Myocyte (in vitro differentiated cells): ENCODE data around the gene VAPB. TPM values are rescaled to one million over a fixed set of nuclear protein-coding genes. Genes with fewer than 3 reads are reported as not detected.
A peak's percentile ranks its signal among the peaks of the same experiment; 100 is the strongest.
"Not testable (repeated sequence)": the region's sequence is repeated elsewhere in the genome, so short reads cannot be mapped to it uniquely, and the experiment has no call there.

ENCODE experiments used
- DNase-seq: peaks from one replicate; pipeline ENCODE4 v3.0.0-alpha.2; 2012; ENCODE audit warnings: low read depth
- total RNA-seq: library from RNA; depleted of rRNA; stranded (reverse); fragments of >200 nt; gene quantifications from 2 replicates; pipeline ENCODE4 v1.2.3, GENCODE V29; 2014

Gene VAPB
- total RNA-seq, 1 donor from 2014 or later: 18.9 TPM

DNA sequence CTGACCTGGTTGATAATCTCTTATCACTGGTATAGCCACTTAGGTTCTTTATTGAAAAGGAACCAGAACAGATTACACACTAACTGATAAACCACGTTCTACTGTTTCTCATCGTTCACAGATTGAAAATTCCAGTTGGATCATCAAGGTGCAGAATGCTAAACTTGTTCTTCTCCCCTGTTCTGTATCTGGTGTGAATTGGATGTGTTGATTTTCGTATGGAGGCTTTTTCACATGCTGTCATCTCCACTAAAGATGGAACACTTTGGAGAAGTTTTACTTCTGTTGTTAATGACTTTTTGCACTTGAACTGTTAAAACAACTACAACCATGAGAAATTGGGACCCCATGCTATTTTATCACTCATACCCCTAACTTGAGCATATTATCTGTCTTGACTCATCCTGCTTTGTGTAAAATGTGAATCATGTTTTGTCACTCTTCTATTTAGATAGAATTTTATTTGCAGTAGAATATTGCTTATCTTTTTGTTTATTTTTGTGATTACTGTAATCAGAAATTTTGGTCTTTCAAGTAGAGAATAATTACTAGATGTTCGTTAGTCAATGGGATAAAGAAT, 17.5 kb downstream of the VAPB start:
- no peak for DNase-seq

DNA sequence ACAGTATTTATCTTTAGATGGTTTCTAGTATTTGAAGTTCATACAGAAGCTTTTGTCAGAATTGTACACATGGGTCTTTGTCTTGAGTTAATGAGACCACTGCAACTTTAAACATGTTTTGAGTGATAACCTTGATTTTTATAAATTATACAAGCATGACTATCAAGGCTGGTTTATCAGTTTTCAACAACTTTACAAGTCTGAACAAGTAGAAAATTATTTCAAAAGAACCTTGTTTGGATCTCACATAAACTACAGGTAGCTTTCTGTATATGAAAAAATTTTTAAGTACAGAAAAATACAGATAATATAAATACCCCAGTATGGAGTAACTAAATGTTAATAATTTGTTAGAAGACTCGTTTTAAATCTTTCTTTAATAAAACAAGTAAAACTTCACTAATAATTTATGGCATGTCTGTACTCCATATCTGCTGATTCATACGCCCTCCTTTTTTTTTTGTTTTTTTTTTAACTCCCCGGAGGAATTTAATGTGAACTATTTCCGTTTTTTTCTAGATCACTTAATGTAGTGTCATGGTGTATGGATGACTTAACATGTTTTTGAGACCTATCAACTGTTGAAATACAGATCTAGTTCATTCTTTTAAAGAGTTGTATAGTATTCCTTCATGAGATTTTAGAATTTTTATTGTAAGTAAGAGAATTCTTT, 18.3 kb downstream of the VAPB start:
- DNase-seq: no peak

DNA sequence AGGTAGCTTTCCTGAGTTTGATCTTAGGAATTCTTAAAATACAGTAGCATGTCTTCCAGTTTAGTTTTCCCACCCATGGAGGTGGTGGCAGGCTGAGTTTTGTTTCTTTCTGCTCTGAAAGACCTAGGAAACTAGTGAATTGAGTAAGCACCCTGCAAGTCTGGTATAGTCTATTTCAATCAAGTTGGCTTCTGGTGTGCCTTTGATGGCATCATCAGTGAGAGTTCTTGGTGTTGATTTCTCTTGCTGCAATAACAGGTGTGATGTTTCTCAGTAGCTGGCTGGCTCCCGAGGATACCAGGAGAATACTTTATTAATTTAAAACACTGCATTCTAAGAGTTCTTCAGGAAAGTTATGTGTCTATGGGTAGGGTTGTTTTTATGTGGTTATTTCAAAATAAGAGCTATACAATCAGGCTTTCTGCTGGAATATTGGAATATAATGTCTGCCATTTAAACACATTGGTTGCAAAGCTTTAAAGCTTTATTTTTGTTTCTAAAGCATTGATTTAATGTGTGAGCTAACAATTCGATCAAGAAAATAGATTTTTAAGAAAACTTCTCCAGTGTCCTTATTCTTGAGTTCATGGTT, 19.0 kb downstream of the VAPB start:
- DNase-seq: peak; percentile 58

DNA sequence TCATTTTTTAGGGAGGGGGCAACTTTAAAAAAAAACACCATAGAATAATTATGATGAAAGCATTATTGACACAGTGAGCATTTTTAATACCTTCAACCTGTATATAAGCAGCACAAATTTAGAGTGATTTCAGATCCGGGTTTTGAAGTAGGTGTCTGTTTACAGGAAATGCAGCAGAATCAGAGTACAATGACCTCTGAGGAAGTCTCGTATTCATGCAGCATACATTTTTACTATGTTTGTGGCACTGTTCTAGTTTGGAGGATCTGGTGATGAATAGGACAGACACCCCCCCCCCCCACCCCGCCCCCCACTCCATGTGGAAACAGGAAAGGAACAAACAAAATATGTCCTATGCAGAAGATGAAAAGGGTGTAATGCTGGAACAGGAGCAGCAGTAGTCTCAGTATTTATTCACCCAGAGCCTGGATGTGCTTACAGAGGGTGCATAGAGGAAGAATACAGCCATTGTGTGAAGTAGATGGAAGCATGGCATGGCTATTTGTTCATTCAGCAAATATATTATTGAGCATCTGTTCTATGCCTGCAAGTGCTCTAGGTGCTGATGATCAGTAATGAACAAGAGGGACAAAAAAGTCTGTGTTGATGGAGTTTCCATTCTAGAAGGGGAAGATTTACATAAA, 19.7 kb downstream of the VAPB start:
- no peak for DNase-seq

DNA sequence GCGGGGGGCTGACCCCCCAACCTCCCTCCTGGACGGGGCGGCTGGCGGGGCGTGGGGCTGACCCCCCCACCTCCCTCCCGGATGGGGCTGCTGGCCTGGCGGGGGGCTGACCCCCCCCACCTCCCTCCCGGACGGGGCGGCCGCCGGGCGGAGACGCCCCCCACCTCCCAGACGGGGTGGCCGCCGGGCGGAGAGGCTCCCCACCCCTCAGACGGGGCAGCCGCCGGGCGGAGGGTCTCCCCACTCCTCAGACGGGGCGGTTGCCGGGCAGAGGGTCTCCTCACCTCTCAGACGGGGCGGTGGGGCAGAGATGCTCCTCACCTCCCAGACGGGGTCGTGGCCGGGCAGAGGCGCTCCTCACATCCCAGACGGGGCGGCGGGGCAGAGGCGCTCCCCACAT, 25.2 kb downstream of the VAPB start:
- DNase-seq: not testable (repeated sequence)

DNA sequence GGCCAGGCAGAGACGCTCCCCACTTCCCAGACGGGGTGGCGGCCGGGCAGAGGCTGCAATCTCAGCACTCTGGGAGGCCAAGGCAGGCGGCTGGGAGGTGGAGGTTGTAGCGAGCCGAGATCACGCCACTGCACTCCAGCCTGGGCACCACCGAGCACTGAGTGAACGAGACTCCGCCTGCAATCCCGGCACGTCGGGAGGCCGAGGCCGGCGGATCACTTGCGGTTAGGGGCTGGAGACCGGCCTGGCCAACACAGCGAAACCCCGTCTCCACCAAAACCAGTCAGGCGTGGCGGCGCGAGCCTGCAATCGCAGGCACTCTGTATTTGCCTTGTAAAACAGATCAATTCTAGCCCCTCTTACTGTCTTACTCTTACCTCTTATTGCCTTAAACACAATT, 25.8 kb downstream of the VAPB start:
- DNase-seq: not testable (repeated sequence)

DNA sequence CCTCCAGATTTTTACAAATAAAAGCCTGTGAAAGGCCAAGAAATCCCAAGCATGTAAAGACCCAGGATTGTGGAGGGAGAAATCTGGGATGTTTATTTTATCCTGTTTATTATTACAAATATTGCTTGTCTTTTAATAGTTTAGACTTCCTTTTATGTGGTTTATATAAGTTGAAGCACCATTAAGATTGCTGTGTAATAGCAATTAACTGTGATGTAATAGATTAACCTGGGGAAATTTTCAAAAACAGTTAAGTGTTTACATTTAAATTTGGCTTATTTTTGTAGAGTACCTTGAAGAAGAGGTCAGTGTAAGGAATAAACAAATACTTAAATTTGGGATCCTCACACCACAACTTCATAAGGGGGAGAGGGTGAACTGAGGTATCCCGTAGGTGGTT, 27.0 kb downstream of the VAPB start:
- DNase-seq: no peak

DNA sequence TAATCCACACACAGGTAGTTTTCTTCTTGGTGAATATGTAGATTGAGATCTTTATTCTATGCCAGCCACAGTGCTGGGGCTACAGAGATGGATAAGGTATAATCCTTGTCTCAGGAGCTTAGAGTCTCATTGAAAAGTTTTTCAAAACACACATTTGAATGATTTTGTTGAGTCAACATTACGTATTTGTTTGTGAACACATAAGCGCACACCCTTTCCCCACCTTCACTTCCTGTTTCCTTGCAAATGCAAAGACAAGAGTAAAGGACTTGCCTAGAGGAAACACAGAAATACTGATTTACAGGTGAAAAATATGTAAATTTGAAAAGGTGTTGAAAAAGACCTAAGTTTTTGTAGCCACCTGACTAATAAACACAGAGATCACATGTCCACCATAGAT, 27.8 kb downstream of the VAPB start:
- no peak for DNase-seq

DNA sequence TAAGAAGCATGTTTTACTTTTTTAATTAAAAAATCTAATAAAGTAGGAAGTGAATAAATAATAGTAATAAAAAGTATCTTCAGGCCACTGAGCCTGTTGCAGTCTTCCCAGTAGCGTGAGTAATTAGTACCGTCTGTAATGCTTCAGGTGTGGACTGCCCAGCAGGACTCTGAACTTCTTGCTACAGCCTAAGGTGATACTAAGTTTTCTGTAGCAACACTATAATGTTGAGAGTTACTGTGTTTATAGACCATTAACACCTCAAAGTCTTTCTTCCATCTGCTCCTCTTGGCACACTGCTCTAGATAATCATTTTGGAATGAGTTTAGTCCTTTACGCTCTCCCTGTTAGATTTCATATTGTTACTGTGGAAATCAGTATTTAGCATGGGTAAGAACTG, 28.4 kb downstream of the VAPB start:
- DNase-seq: no peak

DNA sequence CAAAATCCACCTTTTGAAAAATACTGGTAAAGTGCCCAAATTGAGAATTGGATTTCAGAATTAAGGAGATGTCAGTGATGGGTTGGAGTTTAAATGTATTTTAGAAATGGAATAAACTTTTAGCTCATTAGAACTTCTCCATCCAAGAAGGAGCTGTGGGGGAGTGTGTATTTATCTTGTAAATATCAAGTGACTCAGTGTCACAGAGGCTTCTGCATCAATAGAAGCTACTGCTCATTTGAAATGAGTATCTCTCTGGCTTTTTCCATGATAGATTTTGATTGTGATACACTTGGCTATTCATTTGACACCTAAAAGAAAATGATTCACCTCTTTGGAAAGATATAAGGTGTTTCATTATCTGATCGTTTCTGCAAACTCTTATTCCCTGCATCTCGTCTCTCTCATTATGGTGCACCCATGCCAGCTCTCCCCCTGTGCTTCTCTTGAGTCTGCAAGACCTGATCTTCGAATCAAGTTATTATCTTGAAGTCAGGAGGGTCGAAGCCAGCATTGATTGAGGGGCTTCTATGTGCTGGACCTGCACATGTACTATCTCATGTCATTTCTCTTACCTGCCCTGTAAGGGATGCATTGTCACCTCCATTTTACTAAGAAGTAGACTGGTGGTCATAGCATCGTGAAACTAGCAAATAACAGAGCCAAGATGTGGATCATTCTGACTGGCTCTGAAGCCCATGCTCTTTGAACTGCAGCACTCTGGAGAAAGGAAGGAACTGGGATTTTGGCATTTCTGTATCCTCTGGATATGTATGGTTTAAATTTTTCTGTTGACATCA, 30.1 kb downstream of the VAPB start:
- DNase-seq: no peak

DNA sequence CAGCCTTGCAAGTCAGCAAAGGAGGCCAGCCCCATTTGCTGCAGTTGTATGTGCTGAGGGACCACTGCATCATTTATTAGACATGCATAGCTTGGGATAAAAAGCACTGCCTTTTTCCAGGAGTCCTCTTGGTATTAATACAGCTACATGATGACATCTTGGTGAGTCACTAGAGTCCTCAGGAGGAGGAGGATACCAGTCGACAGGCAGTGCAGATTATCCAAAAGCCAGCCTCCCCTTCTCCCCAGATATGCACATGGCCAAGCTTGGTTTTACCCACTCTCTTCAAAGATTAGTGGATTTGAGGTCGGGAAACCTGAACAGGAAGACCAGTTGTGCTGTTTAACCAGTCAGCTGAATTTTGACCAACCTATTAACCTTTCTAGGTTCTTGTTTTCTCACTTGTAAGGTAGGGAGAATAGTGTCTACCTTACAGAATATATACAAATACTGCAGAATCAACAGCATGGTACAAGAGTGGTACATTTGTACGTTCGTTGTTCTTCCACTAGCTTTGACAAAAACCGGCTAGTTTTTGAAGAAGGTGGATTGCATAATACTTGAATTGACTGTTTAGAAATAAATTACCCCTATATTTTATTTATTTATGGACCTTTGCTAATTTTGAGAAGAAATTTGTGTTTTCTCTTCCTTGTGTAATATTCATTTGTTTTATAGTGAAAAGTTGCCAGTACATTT, 31.9 kb downstream of the VAPB start:
- DNase-seq: peak; percentile 27

DNA sequence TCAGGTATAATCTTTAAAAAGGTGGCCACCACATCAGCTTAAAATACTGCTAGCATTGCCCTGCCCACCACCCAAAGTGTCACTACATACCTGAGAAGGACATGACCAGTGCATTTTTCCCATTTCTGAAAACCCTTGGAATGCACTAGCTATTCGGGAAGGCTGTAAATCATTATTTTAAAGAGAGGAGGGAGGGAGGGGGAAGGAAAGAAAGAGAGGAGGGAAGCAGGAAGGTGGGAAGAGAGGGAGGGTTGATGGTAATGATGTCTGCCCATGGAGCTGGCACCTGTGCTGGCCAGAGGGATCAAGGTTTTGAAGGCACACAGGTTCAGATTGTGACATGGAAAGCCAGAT, 32.4 kb downstream of the VAPB start:
- DNase-seq: no peak

DNA sequence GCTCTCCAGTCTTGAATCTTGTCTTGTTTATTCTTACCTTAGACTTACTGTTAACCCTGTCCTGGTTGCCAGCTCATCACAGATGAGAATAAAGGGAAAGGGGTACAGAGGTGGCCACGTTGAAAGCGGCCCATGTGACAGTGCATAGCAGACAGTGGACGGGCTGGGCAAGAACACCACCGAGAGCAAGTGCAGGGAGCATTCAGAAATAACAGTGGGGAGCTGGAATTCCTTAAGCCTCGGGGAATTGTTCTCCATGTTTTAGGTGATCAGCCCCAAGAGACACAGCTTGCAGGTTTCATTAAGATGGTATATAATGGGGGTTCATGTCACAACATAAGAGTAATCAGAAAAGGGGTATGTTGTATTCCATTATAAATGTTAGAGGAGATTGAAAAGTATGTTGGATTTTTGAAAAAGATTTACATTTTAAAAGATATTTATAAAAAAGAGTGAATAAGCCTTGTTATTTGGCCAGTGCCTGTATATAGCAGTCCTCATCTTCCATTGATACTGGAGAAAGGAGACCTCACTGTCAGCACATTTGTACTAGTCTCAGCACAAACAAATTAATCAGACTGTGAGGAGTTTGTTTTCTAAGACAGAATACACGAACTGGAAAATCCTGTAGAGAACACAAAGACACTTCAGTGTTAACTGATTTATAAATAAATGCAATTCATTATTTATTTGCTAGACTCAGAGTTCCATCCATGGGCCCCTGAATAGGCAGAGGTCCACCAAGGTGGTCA, 35.4 kb downstream of the VAPB start:
- no peak for DNase-seq

DNA sequence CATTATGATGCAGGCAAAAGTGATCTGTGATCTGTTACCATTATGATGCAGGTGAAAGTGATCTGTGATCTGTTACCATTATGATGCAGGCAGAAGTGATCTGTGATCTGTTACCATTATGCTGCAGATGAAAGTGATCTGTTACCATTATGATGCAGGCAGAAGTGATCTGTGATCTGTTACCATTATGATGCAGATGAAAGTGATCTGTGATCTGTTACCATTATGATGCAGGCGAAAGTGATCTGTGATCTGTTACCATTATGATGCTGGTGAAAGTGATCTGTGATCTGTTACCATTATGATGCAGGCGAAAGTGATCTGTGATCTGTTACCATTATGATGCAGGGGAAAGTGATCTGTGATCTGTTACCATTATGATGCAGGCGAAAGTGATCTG, 38.5 kb downstream of the VAPB start:
- DNase-seq: not testable (repeated sequence)

DNA sequence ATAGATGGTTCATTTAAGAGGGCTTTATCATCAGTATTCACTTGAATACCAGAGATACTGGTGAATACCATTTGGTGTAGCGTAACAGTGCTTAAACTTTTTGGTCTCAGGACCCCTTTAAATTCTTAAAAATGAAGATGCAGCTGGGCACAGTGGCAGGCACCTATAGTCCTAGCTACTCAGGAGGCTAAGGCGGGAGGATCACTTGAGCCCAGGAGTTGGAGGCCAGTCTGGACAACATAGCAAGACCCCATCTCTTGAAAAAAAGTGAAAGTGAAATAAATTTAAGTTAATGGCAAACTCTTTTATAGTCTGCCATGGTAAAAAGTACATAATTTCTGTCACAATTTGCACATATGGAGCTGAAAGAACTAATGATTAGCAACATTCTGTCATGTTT, 39.3 kb downstream of the VAPB start:
- no peak for DNase-seq

DNA sequence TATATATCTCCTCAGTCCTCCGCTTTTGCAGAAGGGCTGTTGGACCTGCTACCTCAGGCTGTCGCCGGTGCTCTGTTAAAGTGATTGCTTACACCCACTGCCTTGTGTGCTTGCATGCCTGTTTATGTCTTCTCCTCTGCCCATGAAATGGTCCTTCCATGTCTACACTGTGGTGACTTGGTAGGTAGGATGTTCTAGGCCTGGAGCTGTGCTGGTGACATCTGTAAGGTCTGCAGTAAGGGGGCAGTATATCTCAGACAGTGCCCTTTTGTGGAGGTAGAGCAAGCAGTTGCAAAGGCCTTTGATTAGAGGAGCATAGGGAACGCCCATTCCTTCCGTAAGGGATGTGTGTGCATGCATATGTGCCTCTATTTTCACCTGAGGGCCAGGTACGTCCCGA, 40.3 kb downstream of the VAPB start:
- DNase-seq: no peak

DNA sequence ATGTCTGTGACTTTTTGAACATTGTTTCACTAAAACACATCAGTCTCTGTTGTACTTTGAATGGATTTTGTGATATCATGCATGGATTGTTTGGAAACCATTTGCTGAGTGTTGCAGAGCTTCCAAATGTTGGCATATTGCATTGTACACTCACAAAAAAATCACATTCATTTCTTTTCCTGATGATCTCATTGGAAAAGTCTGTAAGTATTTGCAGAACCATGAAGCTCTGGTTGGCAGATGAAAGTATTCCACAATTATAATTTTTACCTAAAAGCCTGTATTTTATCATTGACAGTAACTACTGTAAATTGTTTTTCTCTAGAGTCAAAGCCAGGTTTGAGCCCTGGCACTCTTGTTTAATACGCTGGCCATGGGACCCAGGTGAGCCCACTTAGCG, 42.1 kb downstream of the VAPB start:
- no peak for DNase-seq

DNA sequence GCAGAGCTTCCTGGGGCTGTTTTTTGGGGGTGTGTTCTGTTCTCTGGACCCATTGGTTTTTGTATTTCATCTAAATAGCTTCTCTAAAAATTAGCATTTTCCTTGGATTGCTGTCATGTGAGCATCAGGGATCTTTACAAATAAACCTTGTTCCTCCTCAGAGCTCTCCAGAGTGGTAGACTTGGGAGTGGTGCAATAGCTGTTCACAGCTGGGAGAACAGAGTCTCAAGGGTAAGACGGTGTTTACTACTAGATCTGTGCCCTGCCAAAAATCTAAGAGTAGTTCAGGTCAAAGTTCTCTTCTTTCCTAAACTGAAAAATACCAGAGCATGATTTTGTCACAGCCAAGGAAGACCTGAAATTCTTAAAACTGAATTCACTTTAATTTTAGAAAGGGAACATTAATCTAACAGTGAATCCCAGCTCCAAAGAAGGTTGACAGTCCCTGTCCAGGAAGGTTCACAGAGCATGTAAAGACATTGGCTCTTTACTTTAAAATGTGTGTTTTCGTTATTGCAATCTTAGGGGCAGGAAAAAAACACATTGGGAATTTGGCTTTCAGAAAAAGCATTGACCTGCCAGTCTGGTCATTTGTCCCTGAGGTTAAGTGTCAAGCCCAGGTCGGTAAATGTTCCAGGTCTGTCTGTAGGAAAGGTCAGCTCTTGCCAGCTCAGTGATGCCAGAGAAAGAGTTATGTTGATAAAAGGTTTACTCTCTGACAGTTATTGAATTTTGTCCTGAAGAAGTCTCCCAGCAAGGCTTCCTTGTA, 43.3 kb downstream of the VAPB start:
- DNase-seq: no peak

DNA sequence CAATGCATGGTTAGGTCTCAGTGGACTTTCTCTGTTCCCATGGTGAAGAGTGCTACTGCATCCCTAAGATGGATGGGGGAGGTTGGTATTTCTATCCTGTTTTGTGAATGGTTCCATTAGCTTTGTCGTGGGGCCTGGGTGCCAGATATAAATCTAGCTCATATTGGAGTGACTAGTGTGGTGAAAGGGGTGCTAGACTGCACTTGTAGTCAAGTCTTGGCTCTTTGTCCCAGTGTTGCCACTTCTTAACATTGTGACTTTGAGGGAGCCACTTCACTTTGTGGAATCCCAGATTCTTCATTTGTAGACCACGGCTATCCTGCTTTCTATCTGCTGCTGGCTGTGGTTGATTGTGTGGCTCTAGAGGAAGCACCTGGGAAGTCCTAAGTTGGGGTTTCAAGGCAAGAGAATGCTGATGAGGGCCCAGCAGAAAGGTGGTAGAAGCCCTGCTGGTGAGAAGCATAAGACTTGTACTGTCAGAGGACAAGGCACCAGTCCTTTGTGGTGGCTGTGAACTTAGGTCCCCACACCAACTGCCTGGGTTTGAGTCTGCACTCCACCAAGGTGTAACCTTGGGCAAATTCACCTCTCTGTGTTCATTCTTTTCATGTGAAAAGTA, 44.1 kb downstream of the VAPB start:
- no peak for DNase-seq
